H9 (cell line): ENCODE data around the gene SYNGR4. TPM values are rescaled to one million over a fixed set of nuclear protein-coding genes. Genes with fewer than 3 reads are reported as not detected.

Experiments used
- DNase-seq: peaks from one replicate; pipeline ENCODE4 v3.0.0-alpha.2; 2017
- H2AFZ ChIP-seq: one replicate; pipeline ENCODE4 v1.6.1; 2013; ENCODE audit warnings: mild to moderate bottlenecking, low read length, control low read depth, moderate library complexity
- H2AK5ac ChIP-seq: 2 replicates; pipeline ENCODE4 v1.6.1; 2013; ENCODE audit warnings: low read length, control low read depth, mixed read lengths; ENCODE audit not compliant: insufficient read length
- H2BK120ac ChIP-seq: one replicate; pipeline ENCODE4 v1.6.1; 2013; ENCODE audit warnings: low read depth, mild to moderate bottlenecking, low read length, control low read depth, inconsistent platforms; ENCODE audit not compliant: poor library complexity, severe bottlenecking
- H2BK12ac ChIP-seq: 2 replicates; pipeline ENCODE4 v1.6.1; 2013; ENCODE audit warnings: low read length, control low read depth, mixed read lengths, low read depth; ENCODE audit not compliant: insufficient read length
- H2BK15ac ChIP-seq: 2 replicates; pipeline ENCODE4 v1.6.1; 2013; ENCODE audit warnings: low read depth, low read length, control low read depth
- H2BK20ac ChIP-seq: one replicate; pipeline ENCODE4 v1.6.1; 2013; ENCODE audit warnings: low read depth, mild to moderate bottlenecking, low read length, control low read depth, inconsistent platforms; ENCODE audit not compliant: poor library complexity, severe bottlenecking
- H2BK5ac ChIP-seq: 2 replicates; pipeline ENCODE4 v1.6.1; 2013; ENCODE audit warnings: low read length, control low read depth, mixed read lengths; ENCODE audit not compliant: insufficient read length
- H3K14ac ChIP-seq: 2 replicates; pipeline ENCODE4 v1.6.1; 2013; ENCODE audit warnings: low read length, control low read depth; ENCODE audit not compliant: insufficient read depth
- H3K18ac ChIP-seq: 2 replicates; pipeline ENCODE4 v1.6.1; 2013; ENCODE audit warnings: low read depth, mild to moderate bottlenecking, mixed read lengths, low read length, control low read depth; ENCODE audit not compliant: insufficient read length
- H3K23ac ChIP-seq: 2 replicates; pipeline ENCODE4 v1.6.1; 2013; ENCODE audit warnings: low read length, control low read depth, mixed read lengths, low read depth; ENCODE audit not compliant: insufficient read length
- H3K23me2 ChIP-seq: 2 replicates; pipeline ENCODE4 v1.6.1; 2013; ENCODE audit warnings: low read depth, mild to moderate bottlenecking, mixed read lengths, low read length, control low read depth; ENCODE audit not compliant: insufficient read length, poor library complexity, severe bottlenecking
- H3K27ac ChIP-seq: 2 replicates; pipeline ENCODE4 v1.5.1; 2013; ENCODE audit warnings: low read length, control low read depth, mixed read lengths, low read depth; ENCODE audit not compliant: insufficient read length
- H3K27me3 ChIP-seq: 2 replicates; pipeline ENCODE4 v1.6.1; 2013; ENCODE audit warnings: low read length, control low read depth, inconsistent platforms; ENCODE audit not compliant: insufficient read depth
- H3K4ac ChIP-seq: 2 replicates; pipeline ENCODE4 v1.6.1; 2013; ENCODE audit warnings: low read depth, mild to moderate bottlenecking, control low read depth, inconsistent platforms, low read length, moderate library complexity
- H3K4me1 ChIP-seq: 2 replicates; pipeline ENCODE4 v1.6.1; 2013; ENCODE audit warnings: low read length, control low read depth, inconsistent platforms; ENCODE audit not compliant: insufficient read depth
- H3K4me2 ChIP-seq: 2 replicates; pipeline ENCODE4 v1.6.1; 2013; ENCODE audit warnings: low read length, control low read depth, mixed read lengths; ENCODE audit not compliant: insufficient read length, insufficient read depth
- H3K56ac ChIP-seq: 2 replicates; pipeline ENCODE4 v1.6.1; 2013; ENCODE audit warnings: low read depth, mild to moderate bottlenecking, mixed read lengths, low read length, control low read depth; ENCODE audit not compliant: insufficient read length
- H3K79me1 ChIP-seq: 2 replicates; pipeline ENCODE4 v1.6.1; 2013; ENCODE audit warnings: low read depth, mild to moderate bottlenecking, moderate library complexity, low read length, control low read depth, inconsistent platforms; ENCODE audit not compliant: insufficient read depth, poor library complexity, severe bottlenecking
- H3K79me2 ChIP-seq: 2 replicates; pipeline ENCODE4 v1.6.1; 2013; ENCODE audit warnings: low read length, control low read depth, inconsistent platforms; ENCODE audit not compliant: insufficient read depth
- H3K9ac ChIP-seq: 2 replicates; pipeline ENCODE4 v1.6.1; 2013; ENCODE audit warnings: low read length, control low read depth, mixed read lengths; ENCODE audit not compliant: insufficient read length; ENCODE audit errors: extremely low read depth
- H3K9me3 ChIP-seq: one replicate; pipeline ENCODE4 v1.6.1; 2013; ENCODE audit warnings: low read depth, low read length, inconsistent platforms; ENCODE audit not compliant: control insufficient read depth
- H3T11ph ChIP-seq: one replicate; pipeline ENCODE4 v1.6.1; 2013; ENCODE audit warnings: mild to moderate bottlenecking, low read length, control low read depth, inconsistent platforms
- H4K20me1 ChIP-seq: one replicate; pipeline ENCODE4 v1.6.1; 2013; ENCODE audit not compliant: control insufficient read depth, insufficient read length, insufficient read depth
- H4K5ac ChIP-seq: 2 replicates; pipeline ENCODE4 v1.6.1; 2013; ENCODE audit warnings: low read depth, mild to moderate bottlenecking, mixed read lengths, low read length, control low read depth; ENCODE audit not compliant: insufficient read length
- H4K8ac ChIP-seq: replicated peaks from 2 replicates; pipeline ENCODE4 v1.6.1; 2013; ENCODE audit warnings: low read length, control low read depth, mixed read lengths, low read depth; ENCODE audit not compliant: insufficient read length
- H4K91ac ChIP-seq: 2 replicates; pipeline ENCODE4 v1.6.1; 2013; ENCODE audit warnings: low read depth, mild to moderate bottlenecking, moderate library complexity, mixed read lengths, low read length, control low read depth; ENCODE audit not compliant: insufficient read length
- H3K27ac Mint-ChIP-seq, 3 experiments: 2 replicates in 2 of 3; 3 replicates in 1 of 3; pipeline ENCODE4 v1.8.0; 2020 to 2021; ENCODE audit warnings: mixed read lengths in 3 of 3, mild to moderate bottlenecking in 1 of 3, moderate library complexity in 1 of 3
- H3K27me3 Mint-ChIP-seq: 2 replicates; pipeline ENCODE4 v1.8.0; 2021; ENCODE audit warnings: low read depth, mild to moderate bottlenecking, moderate library complexity, mixed read lengths
- H3K36me3 Mint-ChIP-seq, 3 experiments: 2 replicates in 2 of 3; 3 replicates in 1 of 3; pipeline ENCODE4 v1.8.0; 2020 to 2021; ENCODE audit warnings: low read depth in 3 of 3, mixed read lengths in 3 of 3; ENCODE audit not compliant: insufficient read depth in 1 of 3
- H3K4me1 Mint-ChIP-seq, 2 experiments: 2 replicates each; pipeline ENCODE4 v1.8.0; 2020; ENCODE audit warnings: mixed read lengths in 2 of 2
- H3K4me3 Mint-ChIP-seq, 2 experiments: 2 replicates in 1 of 2; 3 replicates in 1 of 2; pipeline ENCODE4 v1.8.0; 2020 to 2021; ENCODE audit warnings: mild to moderate bottlenecking in 2 of 2, mixed read lengths in 2 of 2, moderate library complexity in 1 of 2
- H3K9me3 Mint-ChIP-seq, 2 experiments: 2 replicates in 1 of 2; 3 replicates in 1 of 2; pipeline ENCODE4 v1.8.0; 2020; ENCODE audit warnings: mild to moderate bottlenecking in 2 of 2, mixed read lengths in 2 of 2, moderate library complexity in 1 of 2
- CTCF ChIP-seq: fragments of 200-600 bp; sonication (generic); conservative IDR thresholded peaks from 3 replicates; pipeline ENCODE4 v1.8.0; 2021; ENCODE audit warnings: antibody characterized with exemption, mild to moderate bottlenecking
- WGBS: extraction: QIAGEN DNeasy Blood & Tissue Kit; methylation state at CpG from one replicate; pipeline ENCODE4 v1.1.7; 2013; ENCODE audit warnings: missing lambda C conversion rate, low lambda C conversion rate, mixed read lengths; ENCODE audit not compliant: insufficient read length; ENCODE audit errors: extremely low coverage; 5-methylcytosine and 5-hydroxymethylcytosine counted together
- total RNA-seq: library from RNA; stranded (reverse); gene quantifications from 2 replicates; pipeline ENCODE4 v1.2.1, GENCODE V29; 2021

Gene SYNGR4
- total RNA-seq, 1 experiment from 2014 or later: 0.31 TPM

- TF ChIP-seq CTCF: no peak
- no peaks in the 10 kb centered on the region for H3K23me2 ChIP-seq
- H2BK120ac ChIP-seq: no peak overlapping the region
- H3K27me3 ChIP-seq: no peaks in the 10 kb centered on the region
- WGBS: no CpG with 5 or more reads among the region's 5 CpGs
- no peak overlapping the region for H3K18ac ChIP-seq
- no peak overlapping the region for H3K4ac ChIP-seq
- no peak overlapping the region for H2BK15ac ChIP-seq
- H4K20me1 ChIP-seq: no peaks in the 10 kb centered on the region
- no peak overlapping the region for H3T11ph ChIP-seq
- H3K27ac ChIP-seq: no peak overlapping the region
- H3K79me1 ChIP-seq: no peaks in the 10 kb centered on the region
- Mint-ChIP-seq H3K4me1 (peaks cover 5 to 12% of the 10 kb centered on the region in 2 experiments), H3K9me3 (no peaks in the 10 kb centered on the region), H3K4me3 (no peak overlapping the region), H3K27me3 (no peaks in the 10 kb centered on the region), H3K36me3 (no peaks in the 10 kb centered on the region), H3K27ac (0 out of 7 replicates have a peak overlapping the region, but pooled peaks of 1 of the 3 experiments have one; percentile 5)
- no peak overlapping the region for H2BK20ac ChIP-seq
- H3K9ac ChIP-seq: no peak overlapping the region
- H2BK12ac ChIP-seq: no peak overlapping the region
- no peak overlapping the region for H3K56ac ChIP-seq
- H3K23ac ChIP-seq: no peak overlapping the region
- H4K5ac ChIP-seq: no peak overlapping the region
- no peak for DNase-seq
- H3K14ac ChIP-seq: no peak overlapping the region
- no peak overlapping the region for H2AK5ac ChIP-seq
- H4K8ac ChIP-seq: no peak overlapping the region
- H3K4me2 ChIP-seq: no peak overlapping the region
- no peaks in the 10 kb centered on the region for H3K9me3 ChIP-seq
- H2BK5ac ChIP-seq: no peak overlapping the region
- H2AFZ ChIP-seq: no peak overlapping the region
- H3K4me1 ChIP-seq: no peaks in the 10 kb centered on the region
- H4K91ac ChIP-seq: no peak overlapping the region
- no peaks in the 10 kb centered on the region for H3K79me2 ChIP-seq
Measured at GRCh38 chr19:48350856-48351255, 13.3 kb upstream of the SYNGR4 start.
